A673 (cell line): Measurements from ENCODE around the gene PDGFD. TPM values are rescaled to one million over a fixed set of nuclear protein-coding genes. Genes with fewer than 3 reads are reported as not detected.

Experiments used
- BruUV-seq: library from RNA; stranded (reverse); fragments of 400-500 nt; replicated peaks from 2 replicates; lab custom pipeline; 2021; lab: Mats Ljungman, UMichigan
- CTCF ChIA-PET: fragments of 300-600 bp; sonication (Branson Sonifier 250); formaldehyde crosslinking; loops from one replicate; lab custom pipeline; 2022; ENCODE audit warnings: antibody characterized with exemption; lab: Charles Lee
- POLR2A ChIA-PET: fragments of 300-600 bp; sonication (Branson Sonifier 250); formaldehyde crosslinking; loops from one replicate; lab custom pipeline; 2022; ENCODE audit warnings: antibody characterized with exemption; ENCODE audit not compliant: low non-redundant PET; lab: Charles Lee
- DNase-seq: peaks from one replicate; pipeline ENCODE4 v3.0.0-alpha.2; 2015; ENCODE audit warnings: low spot score
- H3K27ac ChIP-seq: fragments of 200-600 bp; sonication (generic); 2 replicates; pipeline ENCODE4 v1.5.1; 2016; ENCODE audit warnings: mixed run types, low read depth, mild to moderate bottlenecking, mixed read lengths, antibody characterized with exemption, low read length; ENCODE audit not compliant: poor library complexity, severe bottlenecking
- H3K27me3 ChIP-seq: fragments of 200-600 bp; sonication (generic); replicated peaks from 2 replicates; pipeline ENCODE4 v1.6.1; 2017; ENCODE audit warnings: mixed run types, low read depth, mild to moderate bottlenecking, mixed read lengths, antibody characterized with exemption, low read length; ENCODE audit not compliant: insufficient read depth, poor library complexity
- H3K36me3 ChIP-seq: fragments of 200-600 bp; sonication (generic); 2 replicates; pipeline ENCODE4 v1.6.1; 2016; ENCODE audit warnings: mixed run types, mild to moderate bottlenecking, mixed read lengths, antibody characterized with exemption, low read length; ENCODE audit not compliant: insufficient read depth, poor library complexity, severe bottlenecking
- H3K4me1 ChIP-seq: fragments of 200-600 bp; sonication (generic); 2 replicates; pipeline ENCODE4 v1.6.1; 2017; ENCODE audit warnings: mixed run types, mild to moderate bottlenecking, mixed read lengths, antibody characterized with exemption, low read length; ENCODE audit not compliant: insufficient read depth, poor library complexity, severe bottlenecking
- H3K4me3 ChIP-seq: fragments of 200-600 bp; sonication (generic); 2 replicates; pipeline ENCODE4 v1.5.1; 2016; ENCODE audit warnings: low read depth, mixed run types, mild to moderate bottlenecking, mixed read lengths, low read length; ENCODE audit not compliant: poor library complexity, severe bottlenecking
- H3K9me3 ChIP-seq: fragments of 200-600 bp; sonication (generic); 2 replicates; pipeline ENCODE4 v1.6.1; 2016; ENCODE audit warnings: mixed run types, low read depth, mild to moderate bottlenecking, mixed read lengths, antibody characterized with exemption, low read length; ENCODE audit not compliant: poor library complexity, severe bottlenecking
- EZH2 ChIP-seq: fragments of 200-600 bp; sonication (generic); IDR thresholded peaks from 2 replicates; pipeline ENCODE4 v1.6.1; 2017; ENCODE audit warnings: borderline replicate concordance, low read depth, mild to moderate bottlenecking, mixed read lengths, antibody characterized with exemption, low read length; ENCODE audit not compliant: poor library complexity, severe bottlenecking
- intact Hi-C: fragments of 100-400 bp; cut with micrococcal nuclease; formaldehyde crosslinking; loops from one replicate; pipeline ENCODE4 v1.10.0; 2022; ENCODE audit not compliant: unreplicated experiment
- total RNA-seq: library from RNA; stranded (reverse); gene quantifications from 2 replicates; pipeline ENCODE4 v1.2.3, GENCODE V29; 2021
- TF ChIP-seq, protein P1 (sequence below): fragments of 300-800, 200-600 bp; sonication (generic); conservative IDR thresholded peaks from 2 replicates; pipeline ENCODE4 v1.5.1; 2017; ENCODE audit warnings: low read depth, mild to moderate bottlenecking, antibody characterized with exemption, low read length, moderate library complexity, mixed read lengths

Gene PDGFD
- total RNA-seq, 1 experiment from 2014 or later: 6.1 TPM

DNA sequence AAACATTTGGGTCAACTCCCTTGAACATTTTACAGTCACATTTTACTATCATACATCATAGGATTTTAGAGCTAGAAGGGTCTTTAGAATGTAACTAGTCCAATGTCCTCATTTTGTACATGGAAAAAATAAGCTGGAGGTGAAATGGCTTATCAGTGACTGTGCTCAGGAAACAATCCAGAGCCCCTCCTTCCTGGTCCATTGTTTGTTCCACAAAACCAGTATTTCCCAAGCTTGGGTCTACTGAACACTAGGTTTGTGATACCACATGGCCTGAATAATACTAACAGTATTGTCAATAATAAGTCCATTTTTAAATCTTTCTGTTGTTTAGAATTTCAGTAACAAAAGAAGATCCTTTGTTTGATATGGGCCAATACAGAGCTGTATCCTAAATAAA, 27.1 kb downstream of the PDGFD start:
- Histone ChIP-seq H3K9me3 (no peaks in the 10 kb centered on the region), H3K27ac (no peak overlapping the region), H3K4me1 (no peaks in the 10 kb centered on the region), H3K27me3 (no peaks in the 10 kb centered on the region), H3K36me3 (no peaks in the 10 kb centered on the region), H3K4me3 (no peak overlapping the region)
- no TSS peak for BruUV-seq
- ChIA-PET CTCF (no interaction called here), POLR2A (no interaction called here)
- TF ChIP-seq EZH2: no peak
- TF ChIP-seq, protein P1, sequence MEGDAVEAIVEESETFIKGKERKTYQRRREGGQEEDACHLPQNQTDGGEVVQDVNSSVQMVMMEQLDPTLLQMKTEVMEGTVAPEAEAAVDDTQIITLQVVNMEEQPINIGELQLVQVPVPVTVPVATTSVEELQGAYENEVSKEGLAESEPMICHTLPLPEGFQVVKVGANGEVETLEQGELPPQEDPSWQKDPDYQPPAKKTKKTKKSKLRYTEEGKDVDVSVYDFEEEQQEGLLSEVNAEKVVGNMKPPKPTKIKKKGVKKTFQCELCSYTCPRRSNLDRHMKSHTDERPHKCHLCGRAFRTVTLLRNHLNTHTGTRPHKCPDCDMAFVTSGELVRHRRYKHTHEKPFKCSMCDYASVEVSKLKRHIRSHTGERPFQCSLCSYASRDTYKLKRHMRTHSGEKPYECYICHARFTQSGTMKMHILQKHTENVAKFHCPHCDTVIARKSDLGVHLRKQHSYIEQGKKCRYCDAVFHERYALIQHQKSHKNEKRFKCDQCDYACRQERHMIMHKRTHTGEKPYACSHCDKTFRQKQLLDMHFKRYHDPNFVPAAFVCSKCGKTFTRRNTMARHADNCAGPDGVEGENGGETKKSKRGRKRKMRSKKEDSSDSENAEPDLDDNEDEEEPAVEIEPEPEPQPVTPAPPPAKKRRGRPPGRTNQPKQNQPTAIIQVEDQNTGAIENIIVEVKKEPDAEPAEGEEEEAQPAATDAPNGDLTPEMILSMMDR: no peak
- DNase-seq: no peak
- intact Hi-C loops: no loop called here

DNA sequence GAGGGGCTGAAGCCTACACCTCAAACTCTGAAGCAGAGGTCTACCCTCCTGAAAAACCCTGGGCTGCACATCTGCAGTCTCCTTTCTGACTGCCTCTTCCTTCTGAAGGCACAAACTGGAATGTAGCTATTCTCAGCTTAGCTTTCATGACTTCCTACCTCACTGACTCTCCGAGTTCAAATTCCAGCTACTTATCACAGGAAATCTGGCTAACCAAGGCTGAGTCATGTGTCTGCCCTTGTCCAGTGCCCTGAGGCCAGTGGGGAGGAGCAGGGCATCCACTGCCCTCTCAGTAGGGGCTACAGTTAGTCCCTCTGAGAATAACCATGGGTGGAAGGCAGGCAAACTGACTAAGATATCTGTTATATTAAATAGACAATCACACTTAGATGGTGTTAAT, 29.2 kb downstream of the PDGFD start:
- H3K27me3 ChIP-seq: no peaks in the 10 kb centered on the region
- no peak overlapping the region for H3K27ac ChIP-seq
- no peak for TF ChIP-seq EZH2
- TF ChIP-seq, protein P1: no peak
- no TSS peak for BruUV-seq
- CTCF ChIA-PET: no interaction called here
- intact Hi-C loops: no loop called here
- no peak for DNase-seq
- H3K4me1 ChIP-seq: no peaks in the 10 kb centered on the region
- H3K36me3 ChIP-seq: no peaks in the 10 kb centered on the region
- POLR2A ChIA-PET: no interaction called here
- no peaks in the 10 kb centered on the region for H3K9me3 ChIP-seq
- no peak overlapping the region for H3K4me3 ChIP-seq

DNA sequence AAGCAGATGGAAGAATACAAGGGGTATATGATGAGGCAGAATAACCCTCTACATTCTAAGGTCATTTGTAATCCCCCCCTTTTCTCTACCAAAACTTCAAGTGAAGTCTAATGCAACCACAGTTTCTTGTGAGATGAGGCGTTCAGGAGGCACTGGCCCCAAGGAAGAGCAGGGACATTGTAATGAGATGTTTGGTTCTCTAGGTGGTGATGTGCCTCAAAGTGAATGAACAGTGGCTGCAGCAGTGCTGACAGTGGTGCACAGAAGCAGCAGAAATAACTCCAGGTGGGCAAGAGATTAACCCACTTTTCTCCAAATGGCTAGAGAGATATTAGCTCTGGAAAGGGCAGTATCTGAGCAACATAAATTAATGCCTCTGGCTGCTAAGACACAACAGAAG, 33.8 kb downstream of the PDGFD start:
- H3K9me3 ChIP-seq: no peaks in the 10 kb centered on the region
- no peak overlapping the region for H3K4me3 ChIP-seq
- intact Hi-C loops: no loop called here
- peaks cover 3% of the 10 kb centered on the region for H3K4me1 ChIP-seq
- no TSS peak for BruUV-seq
- CTCF ChIA-PET: no interaction called here
- no peak overlapping the region for H3K27ac ChIP-seq
- no peaks in the 10 kb centered on the region for H3K27me3 ChIP-seq
- no peaks in the 10 kb centered on the region for H3K36me3 ChIP-seq
- TF ChIP-seq EZH2: no peak
- TF ChIP-seq, protein P1: no peak
- DNase-seq: no peak
- POLR2A ChIA-PET: no interaction called here
